ENCODE data around the gene NUDT4.
"Not testable (repeated sequence)": the region's sequence is repeated elsewhere in the genome, so short reads cannot be mapped to it uniquely, and the experiment has no call there.

NUDT4 gene

GRCh38 chr12:93373961-93374656 lies 3.6 kb upstream of the NUDT4 start:
- no peaks in the 10 kb centered on the region for H3K36me3 ChIP-seq
- no peaks in the 10 kb centered on the region for H3K27me3 ChIP-seq
- peaks cover 4% of the 10 kb centered on the region; the same call in 1 of the 2 replicates for H3K4me1 ChIP-seq
- no peak for TF ChIP-seq CTCF (IDR thresholded peaks at IDR 0.05; ENCODE audit: low read depth, low read length)
- no peaks in the 10 kb centered on the region for H3K9me3 ChIP-seq
- no peak for DNase-seq
- H3K4me3 ChIP-seq (ENCODE audit: low read depth, low read length), result no peak overlapping the region

GRCh38 chr12:93375906-93376305 lies 1.8 kb upstream of the NUDT4 start:
- Histone ChIP-seq H3K27me3 (no peaks in the 10 kb centered on the region), H3K36me3 (no peaks in the 10 kb centered on the region), H3K9me3 (no peaks in the 10 kb centered on the region), H3K4me3 (ENCODE audit: low read depth, low read length) (no peak overlapping the region), H3K4me1 (peaks cover 4% of the 10 kb centered on the region; the same call in 1 of the 2 replicates)
- DNase-seq, result no peak
- no peak for TF ChIP-seq CTCF (IDR thresholded peaks at IDR 0.05; ENCODE audit: low read depth, low read length)

- peak; percentile 13 for DNase-seq
- H3K36me3 ChIP-seq, result no peaks in the 10 kb centered on the region
- H3K4me3 ChIP-seq (ENCODE audit: low read depth, low read length), result peak overlapping the region; percentile 73
- no peaks in the 10 kb centered on the region for H3K9me3 ChIP-seq
- H3K4me1 ChIP-seq, result peaks cover 4% of the 10 kb centered on the region; the same call in 1 of the 2 replicates
- no peaks in the 10 kb centered on the region for H3K27me3 ChIP-seq
- no peak for TF ChIP-seq CTCF (IDR thresholded peaks at IDR 0.05; ENCODE audit: low read depth, low read length)
These were observed 1.1 kb upstream of the NUDT4 start for GRCh38 chr12:93376436-93377251.

- H3K27me3 ChIP-seq, H3K36me3 ChIP-seq, H3K9me3 ChIP-seq, H3K4me1 ChIP-seq: not testable (repeated sequence)
- H3K4me3 ChIP-seq (ENCODE audit: low read depth, low read length), result peak overlapping the region; percentile 79
- peak; percentile 52 for DNase-seq
These were observed 672 bp downstream of the NUDT4 start for GRCh38 chr12:93378196-93378997.

- Histone ChIP-seq H3K9me3 (no peaks in the 10 kb centered on the region), H3K4me3 (ENCODE audit: low read depth, low read length) (peak overlapping the region; percentile 79), H3K36me3 (no peaks in the 10 kb centered on the region; the same call in 1 of the 2 replicates), H3K27me3 (no peaks in the 10 kb centered on the region), H3K4me1 (peaks cover 4% of the 10 kb centered on the region; the same call in 1 of the 2 replicates)
- TF ChIP-seq CTCF (IDR thresholded peaks at IDR 0.05; ENCODE audit: low read depth, low read length), result no peak
- DNase-seq, result no peak
These were observed 1.2 kb downstream of the NUDT4 start for GRCh38 chr12:93378998-93379325.

- Histone ChIP-seq H3K27me3 (no peaks in the 10 kb centered on the region), H3K4me3 (ENCODE audit: low read depth, low read length) (peak overlapping the region; percentile 79), H3K36me3 (no peaks in the 10 kb centered on the region; the same call in 1 of the 2 replicates), H3K9me3 (no peaks in the 10 kb centered on the region), H3K4me1 (peaks cover 4% of the 10 kb centered on the region; the same call in 1 of the 2 replicates)
- no peak for TF ChIP-seq CTCF (IDR thresholded peaks at IDR 0.05; ENCODE audit: low read depth, low read length)
- DNase-seq, result no peak
These were observed 1.7 kb downstream of the NUDT4 start for GRCh38 chr12:93379326-93379980.

Data from BE2C (cell line).